ENCODE data around the gene KLHDC10.
"Not testable (repeated sequence)": the region's sequence is repeated elsewhere in the genome, so short reads cannot be mapped to it uniquely, and the experiment has no call there.

The KLHDC10 gene

GRCh38 chr7:130143986-130144311 lies 73.6 kb downstream of the KLHDC10 start:
- H3K79me2 ChIP-seq (ENCODE audit: low read length), result no peaks in the 10 kb centered on the region
- H3K36me3 ChIP-seq (replicated peaks; ENCODE audit: low read depth, low read length), result no peaks in the 10 kb centered on the region
- no peak overlapping the region for H3K27ac ChIP-seq (ENCODE audit: low read length)
- H3K9me3 ChIP-seq (ENCODE audit: insufficient read depth, low read length), result no peaks in the 10 kb centered on the region
- H3K4me2 ChIP-seq (ENCODE audit: low read length), result no peak overlapping the region
- no peaks in the 10 kb centered on the region for H4K20me1 ChIP-seq (ENCODE audit: insufficient read depth, low read length)
- H3K9ac ChIP-seq (ENCODE audit: low read length), result no peak overlapping the region
- no peak overlapping the region for H3K4me3 ChIP-seq (ENCODE audit: low read length)
- no peak overlapping the region for H2AFZ ChIP-seq (ENCODE audit: low read depth, low read length)
- no peaks in the 10 kb centered on the region for H3K27me3 ChIP-seq (ENCODE audit: low read depth, low read length)
- H3K4me1 ChIP-seq (ENCODE audit: low read length), result no peaks in the 10 kb centered on the region
- no peak for TF ChIP-seq EZH2phosphoT487 (IDR thresholded peaks at IDR 0.05; ENCODE audit: low read depth)
- TF ChIP-seq, protein P1, sequence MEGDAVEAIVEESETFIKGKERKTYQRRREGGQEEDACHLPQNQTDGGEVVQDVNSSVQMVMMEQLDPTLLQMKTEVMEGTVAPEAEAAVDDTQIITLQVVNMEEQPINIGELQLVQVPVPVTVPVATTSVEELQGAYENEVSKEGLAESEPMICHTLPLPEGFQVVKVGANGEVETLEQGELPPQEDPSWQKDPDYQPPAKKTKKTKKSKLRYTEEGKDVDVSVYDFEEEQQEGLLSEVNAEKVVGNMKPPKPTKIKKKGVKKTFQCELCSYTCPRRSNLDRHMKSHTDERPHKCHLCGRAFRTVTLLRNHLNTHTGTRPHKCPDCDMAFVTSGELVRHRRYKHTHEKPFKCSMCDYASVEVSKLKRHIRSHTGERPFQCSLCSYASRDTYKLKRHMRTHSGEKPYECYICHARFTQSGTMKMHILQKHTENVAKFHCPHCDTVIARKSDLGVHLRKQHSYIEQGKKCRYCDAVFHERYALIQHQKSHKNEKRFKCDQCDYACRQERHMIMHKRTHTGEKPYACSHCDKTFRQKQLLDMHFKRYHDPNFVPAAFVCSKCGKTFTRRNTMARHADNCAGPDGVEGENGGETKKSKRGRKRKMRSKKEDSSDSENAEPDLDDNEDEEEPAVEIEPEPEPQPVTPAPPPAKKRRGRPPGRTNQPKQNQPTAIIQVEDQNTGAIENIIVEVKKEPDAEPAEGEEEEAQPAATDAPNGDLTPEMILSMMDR (IDR thresholded peaks at IDR 0.05; ENCODE audit: low read depth, low read length), result no peak

DNA sequence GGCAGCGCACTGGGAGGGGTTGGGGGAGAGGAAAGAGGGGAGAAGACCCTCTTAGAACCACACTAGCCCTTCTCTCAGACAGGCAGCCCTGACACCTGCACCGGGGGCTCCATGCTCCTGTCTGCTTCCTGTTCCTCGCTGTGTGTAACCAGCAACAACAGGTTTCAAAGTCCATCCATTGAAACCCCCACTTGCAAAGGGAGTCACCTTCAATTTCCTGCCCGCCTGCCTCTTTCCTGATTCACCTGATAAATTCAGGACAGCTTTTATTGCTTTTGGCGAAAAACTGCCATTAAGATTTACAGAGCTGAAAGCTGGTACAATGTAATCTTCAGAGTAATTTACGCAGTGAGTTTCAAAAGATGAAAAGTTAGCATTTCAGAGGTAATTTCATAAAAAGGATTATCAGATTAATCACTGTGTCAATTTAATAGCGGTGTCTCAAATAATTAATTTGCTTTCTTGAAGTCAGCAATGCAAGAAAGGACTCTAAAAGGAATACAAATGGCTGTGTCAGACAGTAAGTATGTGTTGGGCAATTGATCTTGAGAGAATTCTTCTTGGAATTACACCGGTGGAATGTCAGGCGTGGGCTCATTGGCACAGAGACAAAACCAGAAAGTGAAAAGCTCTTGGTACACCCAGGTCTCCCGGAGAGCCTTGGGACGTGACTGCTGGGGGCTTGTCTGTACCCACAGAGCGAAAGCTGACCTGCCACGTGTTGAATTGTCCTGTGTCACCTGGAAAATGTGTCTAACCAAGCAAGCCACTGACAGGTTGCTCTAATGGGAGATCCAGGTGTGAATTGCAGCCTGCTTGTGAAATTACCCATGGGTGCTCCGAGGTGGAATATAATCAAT lies 74.2 kb downstream of the KLHDC10 start:
- Histone ChIP-seq H2AFZ (ENCODE audit: low read depth, low read length) (no peak overlapping the region), H3K9ac (ENCODE audit: low read length) (no peak overlapping the region), H3K27ac (ENCODE audit: low read length) (no peak overlapping the region), H4K20me1 (ENCODE audit: insufficient read depth, low read length) (no peaks in the 10 kb centered on the region), H3K4me3 (ENCODE audit: low read length) (no peak overlapping the region), H3K4me1 (ENCODE audit: low read length) (no peaks in the 10 kb centered on the region), H3K4me2 (ENCODE audit: low read length) (no peak overlapping the region), H3K9me3 (ENCODE audit: insufficient read depth, low read length) (no peaks in the 10 kb centered on the region), H3K79me2 (ENCODE audit: low read length) (no peaks in the 10 kb centered on the region), H3K27me3 (ENCODE audit: low read depth, low read length) (no peaks in the 10 kb centered on the region), H3K36me3 (replicated peaks; ENCODE audit: low read depth, low read length) (no peaks in the 10 kb centered on the region)
- no peak for TF ChIP-seq EZH2phosphoT487 (IDR thresholded peaks at IDR 0.05; ENCODE audit: low read depth)

GRCh38 chr7:130145424-130146100 lies 75.2 kb downstream of the KLHDC10 start:
- Histone ChIP-seq H4K20me1 (ENCODE audit: insufficient read depth, low read length) (no peaks in the 10 kb centered on the region), H3K9ac (ENCODE audit: low read length) (no peak overlapping the region), H3K79me2 (ENCODE audit: low read length) (no peaks in the 10 kb centered on the region), H3K4me2 (ENCODE audit: low read length) (no peak overlapping the region), H3K4me3 (ENCODE audit: low read length) (no peak overlapping the region), H3K27ac (ENCODE audit: low read length) (no peak overlapping the region), H3K27me3 (ENCODE audit: low read depth, low read length) (no peaks in the 10 kb centered on the region), H3K4me1 (ENCODE audit: low read length) (no peaks in the 10 kb centered on the region), H2AFZ (ENCODE audit: low read depth, low read length) (no peak overlapping the region), H3K9me3 (ENCODE audit: insufficient read depth, low read length) (no peaks in the 10 kb centered on the region), H3K36me3 (replicated peaks; ENCODE audit: low read depth, low read length) (no peaks in the 10 kb centered on the region)
- no peak for TF ChIP-seq EZH2phosphoT487 (IDR thresholded peaks at IDR 0.05; ENCODE audit: low read depth)
- TF ChIP-seq, protein P1 (IDR thresholded peaks at IDR 0.05; ENCODE audit: low read depth, low read length), result no peak

- not testable (repeated sequence) for H2AFZ ChIP-seq (ENCODE audit: low read depth, low read length); H3K9me3 ChIP-seq (ENCODE audit: insufficient read depth, low read length); H3K4me3 ChIP-seq (ENCODE audit: low read length); H4K20me1 ChIP-seq (ENCODE audit: insufficient read depth, low read length); H3K27me3 ChIP-seq (ENCODE audit: low read depth, low read length); H3K4me1 ChIP-seq (ENCODE audit: low read length); H3K79me2 ChIP-seq (ENCODE audit: low read length); H3K4me2 ChIP-seq (ENCODE audit: low read length); H3K9ac ChIP-seq (ENCODE audit: low read length); H3K36me3 ChIP-seq (replicated peaks; ENCODE audit: low read depth, low read length); H3K27ac ChIP-seq (ENCODE audit: low read length)
These were observed 75.8 kb downstream of the KLHDC10 start for GRCh38 chr7:130146142-130146541.
